ENCODE results near the gene LINGO1.

LINGO1 gene

DNA sequence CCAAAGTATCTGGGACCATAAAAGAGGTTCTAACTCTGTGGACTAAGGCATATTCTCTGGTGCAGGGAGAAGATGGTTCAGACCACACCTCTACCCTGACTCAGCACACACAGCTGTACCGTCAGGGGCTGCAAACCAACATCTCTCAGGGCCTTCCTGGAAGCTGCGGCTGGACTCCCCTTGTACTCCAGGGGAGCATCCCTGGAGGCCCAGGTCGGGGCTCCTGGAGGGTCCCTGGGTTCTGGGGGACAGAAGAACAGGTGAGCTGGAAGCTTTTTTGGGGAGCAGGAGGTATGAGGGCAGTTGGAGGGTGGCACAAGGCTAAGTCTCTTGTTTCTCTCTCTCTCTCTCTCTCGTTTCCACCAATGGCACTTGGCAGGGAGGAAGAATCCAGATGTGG is 60.5 kb downstream of the LINGO1 start:
- DNase-seq (ENCODE audit: low read depth), result no peak

DNA sequence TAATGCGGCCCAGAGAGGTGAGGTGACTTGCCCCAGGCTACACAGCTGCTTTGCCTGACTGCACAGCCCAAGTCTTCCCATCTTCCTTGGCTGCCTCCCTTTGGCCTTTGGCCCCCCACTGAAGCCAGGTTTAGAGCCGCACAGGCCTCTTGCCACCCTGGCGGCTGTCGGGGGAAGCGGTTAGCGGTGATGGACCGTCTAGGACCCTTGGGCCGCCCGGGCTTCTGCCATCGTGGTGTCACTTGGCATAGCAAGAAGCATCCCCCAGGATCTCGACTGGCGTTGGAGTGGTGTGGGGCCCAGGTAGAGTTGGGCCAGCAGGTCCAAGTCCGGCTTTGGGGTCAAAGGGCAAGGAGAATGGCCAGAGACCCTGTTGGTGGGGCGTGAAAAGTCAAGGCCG is 61.0 kb downstream of the LINGO1 start:
- DNase-seq (ENCODE audit: low read depth), result no peak

DNA sequence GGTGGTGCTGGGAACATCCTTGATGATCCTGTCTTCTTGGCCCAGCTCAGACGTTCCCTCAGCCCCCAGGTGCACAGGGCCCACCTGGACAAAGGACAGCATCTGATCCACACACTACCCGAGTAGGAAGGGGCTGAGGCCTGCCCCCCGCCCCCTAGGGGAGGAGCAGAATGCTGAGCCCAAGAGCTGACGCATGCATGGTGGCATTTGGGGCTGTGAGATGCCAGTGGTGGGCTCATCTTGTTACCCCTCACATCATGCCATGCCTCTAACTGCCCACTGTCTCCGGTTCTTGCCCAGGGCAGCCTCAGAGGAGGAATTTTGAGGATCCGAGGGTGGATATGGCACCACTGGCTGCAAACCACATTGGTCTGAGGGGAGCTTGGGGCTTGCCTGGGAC is 61.5 kb downstream of the LINGO1 start:
- no peak for DNase-seq (ENCODE audit: low read depth)

DNA sequence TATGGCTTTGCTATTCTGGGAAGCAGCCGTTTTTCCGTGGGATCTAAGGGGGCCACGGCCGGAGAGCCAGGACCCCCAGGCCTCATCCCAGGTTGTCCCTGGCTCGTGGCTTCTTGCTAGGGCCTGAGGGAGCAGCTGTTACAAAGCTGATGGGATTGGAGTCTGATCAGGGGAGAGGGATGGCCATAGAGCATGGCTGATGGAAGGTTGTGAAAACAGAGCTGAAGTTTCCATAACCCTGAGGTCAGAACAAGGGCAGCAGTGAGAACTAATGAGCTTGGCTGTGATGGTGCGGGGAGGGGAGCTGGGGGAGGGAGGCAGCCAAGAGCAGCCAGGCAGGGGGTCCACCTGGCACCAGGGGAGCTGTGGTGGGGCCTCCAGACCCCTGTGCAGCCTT is 63.0 kb downstream of the LINGO1 start:
- DNase-seq (ENCODE audit: low read depth), result no peak

DNA sequence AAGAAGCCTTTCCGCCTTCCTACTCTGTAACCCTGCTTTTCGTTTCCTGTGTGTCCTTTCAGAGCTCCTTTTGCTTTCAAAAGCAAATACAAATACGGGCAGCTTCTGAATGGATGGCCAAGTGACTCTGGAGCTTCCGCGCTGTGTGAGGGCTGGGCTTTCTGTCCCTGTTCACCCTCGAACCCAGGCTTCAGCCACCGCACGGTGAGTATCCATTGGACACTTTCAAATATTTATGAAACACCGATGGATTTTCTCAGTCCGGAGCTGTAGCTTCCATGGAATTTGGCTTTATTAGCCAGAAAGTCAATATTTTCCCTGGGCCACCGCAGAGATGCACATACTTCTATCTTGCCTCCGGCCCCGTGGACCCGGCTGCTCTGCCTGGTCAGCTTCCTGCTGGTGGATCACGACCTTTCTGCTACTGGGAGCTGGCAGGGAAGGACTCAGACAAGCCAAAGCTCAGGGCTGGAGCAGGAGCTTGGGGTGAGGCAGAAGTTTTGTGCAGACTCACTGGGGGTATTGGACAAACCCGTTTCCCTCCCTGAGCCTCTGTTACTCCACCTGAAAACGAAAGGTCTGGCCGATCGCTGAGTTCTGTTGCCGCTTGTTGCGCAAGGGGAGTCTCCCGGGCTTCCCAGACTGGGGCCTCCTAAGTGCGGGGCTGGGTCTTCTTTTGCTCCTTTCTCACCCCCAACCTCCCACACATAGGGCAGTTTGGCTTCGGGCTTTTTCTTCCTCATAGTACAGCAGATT is 63.6 kb downstream of the LINGO1 start:
- DNase-seq (ENCODE audit: low read depth), result no peak

DNA sequence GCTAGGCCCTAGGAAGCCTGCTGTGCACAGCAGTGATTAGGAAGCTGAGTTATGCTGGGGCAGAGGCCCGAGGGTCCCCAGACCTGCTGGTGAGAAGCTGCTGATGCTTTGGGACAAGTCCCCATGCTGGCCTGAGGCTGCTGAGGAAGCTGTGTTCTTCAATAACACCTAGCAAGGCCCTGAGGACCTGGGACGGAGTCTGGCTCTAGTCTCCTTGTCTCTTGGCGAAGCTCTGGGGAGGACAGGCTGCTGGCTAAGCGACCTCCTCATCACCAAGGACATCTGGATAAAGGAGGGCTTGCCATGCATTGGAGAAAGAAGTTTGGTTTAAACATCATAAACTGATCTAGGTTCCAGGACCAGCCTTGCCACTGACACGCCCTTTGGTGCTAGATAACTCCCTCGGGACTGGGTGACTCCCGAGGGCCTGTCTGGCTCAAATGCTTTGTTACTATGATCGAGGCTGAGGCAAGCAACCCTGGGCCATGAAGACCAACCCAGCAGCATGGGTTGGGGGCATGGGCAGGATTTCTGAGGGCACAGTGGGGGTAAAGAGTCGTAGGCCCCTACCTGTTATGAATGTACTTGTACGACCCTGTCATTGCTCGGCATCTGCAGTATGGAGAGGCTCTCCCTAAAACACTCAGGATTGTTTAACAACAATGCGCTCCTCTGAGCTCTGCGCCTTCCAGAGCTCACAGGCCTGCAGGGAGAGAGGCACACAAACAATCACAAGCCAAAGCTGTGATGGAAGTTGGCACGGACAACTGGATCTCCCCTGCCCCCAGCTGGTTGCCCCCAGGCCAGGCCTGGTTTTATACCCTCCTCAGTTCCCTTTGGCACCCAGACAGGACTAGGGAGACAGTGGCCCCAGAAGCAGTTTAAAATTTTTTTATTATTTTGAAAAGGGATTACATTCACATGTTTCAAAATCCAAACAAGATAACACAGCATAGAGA is 64.4 kb downstream of the LINGO1 start:
- DNase-seq (ENCODE audit: low read depth), result no peak

DNA sequence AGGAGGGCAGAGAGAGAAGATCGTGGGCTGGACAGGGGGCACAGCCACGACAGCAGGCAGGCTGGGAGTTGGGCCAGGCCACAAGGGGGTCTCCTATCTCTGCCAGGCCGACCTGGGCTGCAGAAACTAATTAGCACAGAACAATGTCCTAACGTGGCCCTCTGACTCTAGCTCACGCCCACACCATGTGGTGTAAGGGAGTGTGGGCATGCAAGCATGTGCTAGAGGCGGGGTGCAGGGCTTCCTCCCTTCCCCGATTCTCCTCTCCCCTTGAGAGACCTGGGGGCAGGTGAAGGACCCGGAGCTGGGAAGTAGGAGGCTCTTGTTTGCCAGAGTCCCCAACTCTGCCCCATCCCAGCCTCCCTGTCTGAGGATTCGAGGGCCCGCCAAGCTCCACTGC is 65.5 kb downstream of the LINGO1 start:
- DNase-seq (ENCODE audit: low read depth), result no peak

DNA sequence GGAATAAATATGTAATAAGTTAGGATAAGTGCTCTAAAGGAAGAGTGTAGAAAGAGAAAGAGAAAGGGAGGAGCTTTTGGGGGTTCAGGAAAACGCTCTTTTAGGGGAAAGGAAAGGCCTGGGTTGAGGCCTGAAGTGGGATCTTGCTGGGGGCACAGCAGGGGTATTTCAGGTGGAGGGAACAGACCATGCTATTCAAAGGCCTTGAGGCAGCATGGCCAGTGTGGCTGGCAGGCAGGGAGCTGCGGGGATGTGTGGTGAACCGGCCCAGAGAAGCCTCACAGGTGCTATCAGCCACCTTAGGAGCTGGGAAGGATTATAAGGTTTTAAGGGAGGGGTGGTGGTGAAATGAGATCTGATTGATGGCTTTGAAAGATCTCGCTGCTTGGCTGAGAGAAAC is 66.6 kb downstream of the LINGO1 start:
- DNase-seq (ENCODE audit: low read depth), result no peak

DNA sequence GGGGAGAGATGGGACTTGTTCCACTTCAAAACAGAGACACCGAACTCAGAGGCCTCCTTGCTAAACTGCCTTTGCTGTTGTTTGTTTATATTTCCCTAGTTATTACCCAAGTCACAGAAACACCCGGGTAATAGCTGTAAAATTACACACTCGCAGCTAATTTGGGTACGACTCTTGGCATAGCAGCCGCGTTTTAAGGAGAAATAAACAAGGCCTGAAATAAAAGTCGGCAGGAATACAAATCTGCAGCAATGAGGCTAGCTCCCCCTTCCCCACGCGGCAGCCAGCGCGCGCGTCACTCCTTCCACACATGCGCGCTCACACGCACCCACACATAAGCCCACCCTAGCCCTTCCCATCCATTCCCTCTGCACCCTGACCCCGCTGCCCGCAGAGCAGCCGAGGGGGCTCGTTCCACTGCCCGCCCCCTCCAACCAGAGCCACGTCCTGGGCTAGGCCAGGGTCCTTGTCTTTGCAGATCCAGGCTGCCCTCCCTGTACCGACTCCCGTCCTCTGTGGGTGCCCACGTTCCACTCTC is 67.3 kb downstream of the LINGO1 start:
- no peak for DNase-seq (ENCODE audit: low read depth)

DNA sequence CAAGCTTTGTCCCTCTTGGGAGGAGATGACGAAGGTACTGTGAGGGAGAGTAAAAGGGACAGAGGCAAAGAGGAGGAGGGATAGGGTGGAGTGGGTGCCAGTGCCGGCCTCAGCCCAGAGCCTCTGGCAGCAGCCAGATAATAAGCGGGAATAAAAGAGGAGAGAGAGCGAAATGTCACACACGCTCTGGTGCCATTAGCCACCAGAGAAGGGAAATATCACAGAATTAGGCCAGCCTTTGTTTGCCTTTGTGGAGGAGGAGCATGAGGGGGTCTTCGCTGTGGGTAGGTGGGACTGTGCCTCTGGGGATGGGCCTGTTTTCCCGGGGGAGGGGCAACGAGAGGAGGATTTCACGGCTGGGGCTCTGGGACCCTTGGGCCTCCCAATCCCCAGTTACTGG is 67.8 kb downstream of the LINGO1 start:
- no peak for DNase-seq (ENCODE audit: low read depth)

DNA sequence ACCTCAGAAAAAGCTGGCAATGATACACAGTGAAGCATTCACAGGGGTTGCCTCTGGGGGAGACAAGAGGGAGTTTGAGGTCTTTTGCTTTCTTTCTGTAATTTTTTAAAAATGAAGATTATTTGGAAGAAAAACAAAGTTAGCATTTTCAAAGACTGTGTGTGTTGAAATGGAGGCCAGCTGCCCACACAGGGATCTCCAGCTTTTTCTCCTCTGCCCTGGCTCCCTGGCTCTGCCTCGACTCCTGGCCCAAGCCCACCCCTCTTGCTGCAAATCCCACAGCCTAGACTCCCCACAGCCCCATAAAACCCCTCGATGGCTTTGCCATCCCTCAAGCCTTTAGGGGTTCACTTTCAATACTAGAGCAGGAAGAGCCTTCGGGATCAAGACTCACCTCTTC is 68.4 kb downstream of the LINGO1 start:
- DNase-seq (ENCODE audit: low read depth), result no peak

DNA sequence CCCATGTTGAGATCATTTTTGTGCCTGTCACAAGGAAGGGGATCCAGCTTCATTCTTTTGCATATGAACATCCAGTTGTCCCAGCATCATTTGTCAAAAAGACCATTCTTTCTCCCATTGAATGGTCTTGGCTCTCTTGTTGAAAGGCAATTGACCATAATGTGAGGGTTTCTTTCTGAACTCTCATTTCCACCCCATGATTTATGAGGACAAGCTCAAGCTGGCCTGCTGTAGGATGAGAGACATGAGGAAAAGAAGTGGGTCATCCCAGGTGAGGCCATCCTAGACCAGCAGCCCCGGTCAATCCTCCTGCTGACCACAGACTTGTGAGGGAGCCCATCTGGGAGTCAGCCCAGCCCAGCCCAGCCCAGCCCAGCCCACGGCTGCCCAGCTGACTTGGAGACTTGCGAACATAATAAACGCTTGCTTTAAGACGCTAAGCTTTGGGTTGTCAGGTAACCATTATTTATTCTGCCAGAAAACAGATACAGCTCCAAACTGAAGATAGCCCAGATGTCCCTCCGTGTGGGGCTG is 69.0 kb downstream of the LINGO1 start:
- DNase-seq (ENCODE audit: low read depth), result no peak

All from activated T-cell treated with anti-CD3 and anti-CD28 coated beads for 48 hours (primary cell).